Measurements from ENCODE around the gene GGPS1. TPM values are rescaled to one million over a fixed set of nuclear protein-coding genes. Genes with fewer than 3 reads are reported as not detected.
A peak's percentile ranks its signal among the peaks of the same experiment; 100 is the strongest.

The GGPS1 gene
- total and polyA plus RNA-seq, 7 experiments from 2014 or later = 26.5 to 70.0 (median 47.8) TPM

GRCh38 chr1:235339746-235340145 is 11.4 kb downstream of the GGPS1 start:
- ChIA-PET CTCF (interaction anchor here (0.6 to 0.7 kb wide), 2 partner anchors 206 to 623 kb away, joined by 3 to 4 read pairs; no protein-coding TSS in a partner anchor), POLR2A (interaction anchor here (1.1 kb wide), 1 partner anchor 11 kb away, joined by 4 read pairs; the partner anchor contains the start of gene GGPS1)
- Histone ChIP-seq H3K9me3 (ENCODE audit: control insufficient read depth in 2 of 3, low read length in 3 of 3) (no peaks in the 10 kb centered on the region), H3K27me3 (ENCODE audit: control insufficient read depth in 2 of 2, insufficient read depth in 2 of 2, low read length in 2 of 2) (no peaks in the 10 kb centered on the region), H3K4me1 (ENCODE audit: control insufficient read depth in 2 of 2, insufficient read depth in 2 of 2, low read length in 2 of 2) (peaks cover 0 to 13% of the 10 kb centered on the region in 2 donors), H3K4me3 (ENCODE audit: low read length) (no peak overlapping the region), H3K27ac (ENCODE audit: low read depth, low read length) (no peak overlapping the region), H3K36me3 (ENCODE audit: control insufficient read depth in 2 of 3, insufficient read depth in 3 of 3, low read length in 3 of 3) (peaks cover 0 to 48% (median 5%) of the 10 kb centered on the region in 3 experiments)
- no peak for ATAC-seq
- no peak overlapping the region for H3K4me3 Mint-ChIP-seq
- peak in 1 of 9 donors; percentile 17 for DNase-seq
- no peaks in the 10 kb centered on the region for H3K27me3 Mint-ChIP-seq
- H3K27ac Mint-ChIP-seq = peak overlapping the region in 7 of 9 donors; percentile 43 to 91 (median 64)
- H3K4me1 Mint-ChIP-seq = peaks cover 7 to 29% (median 20%) of the 10 kb centered on the region in 7 donors
- peaks cover 4 to 34% (median 19%) of the 10 kb centered on the region in 5 donors for H3K36me3 Mint-ChIP-seq
- intact Hi-C loops (cut with micrococcal nuclease) = loop anchor here in 1 of 2 donors (1.0 kb wide), 1 partner anchor 86 kb away; no protein-coding TSS in a partner anchor
- H3K9me3 Mint-ChIP-seq = no peaks in the 10 kb centered on the region

DNA sequence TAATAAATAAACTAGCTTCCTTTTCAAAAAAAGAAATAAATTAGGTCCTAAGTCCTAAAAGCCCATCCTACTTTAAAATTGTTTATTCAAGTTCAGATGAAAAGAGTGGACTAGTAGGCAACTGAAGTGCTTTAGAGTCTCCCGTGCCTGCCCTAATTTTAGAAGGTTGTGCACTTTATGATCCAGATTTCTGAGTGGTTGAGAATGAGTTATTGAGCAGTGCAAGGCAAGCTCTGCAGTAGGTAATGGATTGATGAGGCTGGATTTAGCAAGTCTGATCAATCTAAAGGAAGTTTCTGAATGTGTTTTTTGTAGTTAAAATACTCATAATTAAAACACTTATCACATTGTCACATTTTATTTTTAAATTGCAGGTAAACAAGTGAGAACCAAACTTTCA is 13.0 kb downstream of the GGPS1 start:
- Mint-ChIP-seq H3K4me3 (no peak overlapping the region), H3K27ac (peak overlapping the region in 2 of 9 donors; percentile 79 to 82), H3K4me1 (peaks cover 9 to 34% (median 25%) of the 10 kb centered on the region in 7 donors), H3K27me3 (no peaks in the 10 kb centered on the region), H3K36me3 (peaks cover 15 to 39% (median 23%) of the 10 kb centered on the region in 5 donors), H3K9me3 (no peaks in the 10 kb centered on the region)
- no peak for ATAC-seq
- no peaks in the 10 kb centered on the region for H3K27me3 ChIP-seq (ENCODE audit: control insufficient read depth in 2 of 2, insufficient read depth in 2 of 2, low read length in 2 of 2)
- H3K27ac ChIP-seq (ENCODE audit: low read depth, low read length) = no peak overlapping the region
- H3K36me3 ChIP-seq (ENCODE audit: control insufficient read depth in 2 of 3, insufficient read depth in 3 of 3, low read length in 3 of 3) = peaks cover 0 to 51% (median 5%) of the 10 kb centered on the region in 3 experiments
- H3K4me3 ChIP-seq (ENCODE audit: low read length) = no peak overlapping the region
- intact Hi-C loops (cut with micrococcal nuclease) = no loop called here
- no peak for DNase-seq
- CTCF ChIA-PET = interaction anchor here (0.8 to 1.3 kb wide), 3 partner anchors 11 to 83 kb away, joined by 3 to 4 read pairs (median 3); no protein-coding TSS in a partner anchor
- no peaks in the 10 kb centered on the region for H3K9me3 ChIP-seq (ENCODE audit: control insufficient read depth in 2 of 3, low read length in 3 of 3)
- POLR2A ChIA-PET = interaction anchor here (0.8 kb wide), 1 partner anchor 90 kb away, joined by 3 read pairs; no protein-coding TSS in a partner anchor
- peaks cover 0 to 13% of the 10 kb centered on the region in 2 donors for H3K4me1 ChIP-seq (ENCODE audit: control insufficient read depth in 2 of 2, insufficient read depth in 2 of 2, low read length in 2 of 2)

DNA sequence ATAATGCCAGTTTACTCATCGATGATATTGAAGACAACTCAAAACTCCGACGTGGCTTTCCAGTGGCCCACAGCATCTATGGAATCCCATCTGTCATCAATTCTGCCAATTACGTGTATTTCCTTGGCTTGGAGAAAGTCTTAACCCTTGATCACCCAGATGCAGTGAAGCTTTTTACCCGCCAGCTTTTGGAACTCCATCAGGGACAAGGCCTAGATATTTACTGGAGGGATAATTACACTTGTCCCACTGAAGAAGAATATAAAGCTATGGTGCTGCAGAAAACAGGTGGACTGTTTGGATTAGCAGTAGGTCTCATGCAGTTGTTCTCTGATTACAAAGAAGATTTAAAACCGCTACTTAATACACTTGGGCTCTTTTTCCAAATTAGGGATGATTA is 13.7 kb downstream of the GGPS1 start:
- DNase-seq (no peak), ATAC-seq (no peak)
- Histone ChIP-seq H3K27ac (ENCODE audit: low read depth, low read length) (peak overlapping the region; percentile 29), H3K4me3 (ENCODE audit: low read length) (no peak overlapping the region), H3K27me3 (ENCODE audit: control insufficient read depth in 2 of 2, insufficient read depth in 2 of 2, low read length in 2 of 2) (no peaks in the 10 kb centered on the region), H3K4me1 (ENCODE audit: control insufficient read depth in 2 of 2, insufficient read depth in 2 of 2, low read length in 2 of 2) (peaks cover 0 to 6% of the 10 kb centered on the region in 2 donors), H3K36me3 (ENCODE audit: control insufficient read depth in 2 of 3, insufficient read depth in 3 of 3, low read length in 3 of 3) (peaks cover 0 to 57% (median 5%) of the 10 kb centered on the region in 3 experiments), H3K9me3 (ENCODE audit: control insufficient read depth in 2 of 3, low read length in 3 of 3) (no peaks in the 10 kb centered on the region)
- Mint-ChIP-seq H3K4me3 (no peak overlapping the region), H3K27ac (peak overlapping the region in 2 of 9 donors; percentile 46 to 63), H3K9me3 (no peaks in the 10 kb centered on the region), H3K4me1 (peaks cover 4 to 28% (median 19%) of the 10 kb centered on the region in 7 donors), H3K27me3 (no peaks in the 10 kb centered on the region), H3K36me3 (peaks cover 14 to 34% (median 19%) of the 10 kb centered on the region in 5 donors)
- intact Hi-C loops (cut with micrococcal nuclease) = no loop called here
- ChIA-PET CTCF (interaction anchor here (0.7 kb wide), 1 partner anchor 717 kb away, joined by 3 read pairs; no protein-coding TSS in a partner anchor), POLR2A (interaction anchor here (0.8 kb wide), 1 partner anchor 91 kb away, joined by 3 read pairs; no protein-coding TSS in a partner anchor)

DNA sequence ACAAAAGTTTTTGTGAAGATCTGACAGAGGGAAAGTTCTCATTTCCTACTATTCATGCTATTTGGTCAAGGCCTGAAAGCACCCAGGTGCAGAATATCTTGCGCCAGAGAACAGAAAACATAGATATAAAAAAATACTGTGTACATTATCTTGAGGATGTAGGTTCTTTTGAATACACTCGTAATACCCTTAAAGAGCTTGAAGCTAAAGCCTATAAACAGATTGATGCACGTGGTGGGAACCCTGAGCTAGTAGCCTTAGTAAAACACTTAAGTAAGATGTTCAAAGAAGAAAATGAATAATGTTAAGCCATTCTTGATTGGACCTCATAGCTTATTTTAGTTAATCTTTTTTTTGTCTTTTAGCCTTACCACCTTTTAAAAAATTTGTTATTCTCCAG is 14.1 kb downstream of the GGPS1 start:
- Mint-ChIP-seq H3K4me1 (peaks cover 3 to 24% (median 16%) of the 10 kb centered on the region in 7 donors), H3K27ac (peak overlapping the region in 3 of 9 donors; percentile 46 to 63 (median 52)), H3K9me3 (no peaks in the 10 kb centered on the region), H3K36me3 (peaks cover 13 to 33% (median 17%) of the 10 kb centered on the region in 5 donors), H3K27me3 (no peaks in the 10 kb centered on the region), H3K4me3 (no peak overlapping the region)
- Histone ChIP-seq H3K4me3 (ENCODE audit: low read length) (no peak overlapping the region), H3K27ac (ENCODE audit: low read depth, low read length) (peak overlapping the region; percentile 29), H3K27me3 (ENCODE audit: control insufficient read depth in 2 of 2, insufficient read depth in 2 of 2, low read length in 2 of 2) (no peaks in the 10 kb centered on the region), H3K36me3 (ENCODE audit: control insufficient read depth in 2 of 3, insufficient read depth in 3 of 3, low read length in 3 of 3) (peaks cover 0 to 57% (median 5%) of the 10 kb centered on the region in 3 experiments), H3K9me3 (ENCODE audit: control insufficient read depth in 2 of 3, low read length in 3 of 3) (no peaks in the 10 kb centered on the region), H3K4me1 (ENCODE audit: control insufficient read depth in 2 of 2, insufficient read depth in 2 of 2, low read length in 2 of 2) (peaks cover 0 to 1% of the 10 kb centered on the region in 2 donors)
- ChIA-PET POLR2A (no interaction called here), CTCF (interaction anchor here (0.7 kb wide), 1 partner anchor 717 kb away, joined by 3 read pairs; no protein-coding TSS in a partner anchor)
- DNase-seq (no peak), ATAC-seq (no peak)
- intact Hi-C loops (cut with micrococcal nuclease) = no loop called here

DNA sequence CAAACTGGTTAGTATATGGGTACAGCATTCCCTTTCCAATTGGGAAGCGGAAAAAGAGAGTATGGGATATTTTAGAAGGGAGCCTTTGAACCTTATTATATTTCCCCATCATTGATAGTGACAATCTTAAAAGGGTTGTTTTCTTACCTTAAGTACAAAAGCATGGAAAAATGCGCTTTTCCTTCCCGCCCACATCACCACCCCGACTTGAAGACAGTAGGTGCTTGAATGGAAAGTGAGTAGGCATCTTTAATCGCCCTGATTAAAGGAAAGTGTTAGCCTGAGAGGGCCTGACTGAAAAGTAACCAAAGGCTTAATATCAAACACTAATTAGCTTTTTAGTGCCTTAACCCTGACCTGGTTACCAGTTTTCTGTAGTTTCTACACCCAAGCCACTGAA is 15.4 kb downstream of the GGPS1 start:
- no peak for ATAC-seq

DNA sequence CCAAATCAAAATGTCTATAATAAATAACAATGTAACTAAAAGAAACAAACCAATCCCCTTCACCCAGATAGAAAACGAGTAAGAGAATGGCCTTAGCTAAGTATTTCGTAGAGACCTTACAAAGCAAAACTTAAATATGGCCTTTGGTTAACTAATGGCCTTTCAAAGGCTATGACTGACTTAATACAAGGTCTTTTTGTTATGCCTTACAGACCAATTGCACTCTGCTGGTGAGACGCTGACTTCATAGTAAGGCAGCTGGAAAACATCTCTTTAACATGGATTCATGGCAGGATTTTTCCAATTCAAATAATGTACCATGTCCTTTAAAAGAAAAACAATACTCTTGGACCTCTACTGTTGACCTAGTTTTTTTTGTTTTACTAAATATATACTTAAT is 23.1 kb downstream of the GGPS1 start:
- Mint-ChIP-seq H3K27ac (no peak overlapping the region), H3K9me3 (no peaks in the 10 kb centered on the region), H3K4me1 (no peaks in the 10 kb centered on the region), H3K36me3 (peaks cover 0 to 12% (median 0%) of the 10 kb centered on the region in 5 donors), H3K27me3 (no peaks in the 10 kb centered on the region), H3K4me3 (no peak overlapping the region)
- H3K9me3 ChIP-seq (ENCODE audit: control insufficient read depth in 2 of 3, low read length in 3 of 3) = no peaks in the 10 kb centered on the region
- no peak overlapping the region for H3K4me3 ChIP-seq (ENCODE audit: low read length)
- H3K27ac ChIP-seq (ENCODE audit: low read depth, low read length) = no peak overlapping the region
- CTCF ChIA-PET = no interaction called here
- no peaks in the 10 kb centered on the region for H3K4me1 ChIP-seq (ENCODE audit: control insufficient read depth in 2 of 2, insufficient read depth in 2 of 2, low read length in 2 of 2)
- H3K27me3 ChIP-seq (ENCODE audit: control insufficient read depth in 2 of 2, insufficient read depth in 2 of 2, low read length in 2 of 2) = no peaks in the 10 kb centered on the region
- POLR2A ChIA-PET = no interaction called here
- ATAC-seq = no peak
- H3K36me3 ChIP-seq (ENCODE audit: control insufficient read depth in 2 of 3, insufficient read depth in 3 of 3, low read length in 3 of 3) = peaks cover 0 to 6% (median 0%) of the 10 kb centered on the region in 3 experiments
- intact Hi-C loops (cut with micrococcal nuclease) = no loop called here
- DNase-seq = no peak

More for the DNA sequence above, 15.4 kb downstream of the GGPS1 start:
- Mint-ChIP-seq H3K27ac (peak overlapping the region in 5 of 9 donors; percentile 19 to 64 (median 42)), H3K9me3 (no peaks in the 10 kb centered on the region), H3K27me3 (no peaks in the 10 kb centered on the region), H3K36me3 (peaks cover 13 to 28% (median 17%) of the 10 kb centered on the region in 5 donors), H3K4me1 (peaks cover 0 to 19% (median 13%) of the 10 kb centered on the region in 7 donors), H3K4me3 (no peak overlapping the region)
- ChIA-PET POLR2A (interaction anchor here (0.7 to 0.8 kb wide), 2 partner anchors 15 to 361 kb away, joined by 4 to 6 read pairs; no protein-coding TSS in a partner anchor), CTCF (no interaction called here)
- Histone ChIP-seq H3K27me3 (ENCODE audit: control insufficient read depth in 2 of 2, insufficient read depth in 2 of 2, low read length in 2 of 2) (no peaks in the 10 kb centered on the region), H3K36me3 (ENCODE audit: control insufficient read depth in 2 of 3, insufficient read depth in 3 of 3, low read length in 3 of 3) (peaks cover 0 to 52% (median 5%) of the 10 kb centered on the region in 3 experiments), H3K9me3 (ENCODE audit: control insufficient read depth in 2 of 3, low read length in 3 of 3) (no peaks in the 10 kb centered on the region), H3K4me3 (ENCODE audit: low read length) (no peak overlapping the region), H3K4me1 (ENCODE audit: control insufficient read depth in 2 of 2, insufficient read depth in 2 of 2, low read length in 2 of 2) (no peaks in the 10 kb centered on the region), H3K27ac (ENCODE audit: low read depth, low read length) (no peak overlapping the region)
- DNase-seq = no peak
- intact Hi-C loops (cut with micrococcal nuclease) = no loop called here
